Activated naive CD4-positive, alpha-beta T cell (primary cell): ENCODE results near the gene ALG14.

Experiments
- DNase-seq, 4 experiments: peaks; one replicate each; lab custom pipeline; 2025; lab: John Stamatoyannopoulos, UW

ALG14 gene

GRCh38 chr1:94980582-94981574 lies 91.9 kb downstream of the ALG14 start:
- no peak for DNase-seq

- no peak for DNase-seq
Measured at GRCh38 chr1:94979656-94980581, 92.8 kb downstream of the ALG14 start.

DNA sequence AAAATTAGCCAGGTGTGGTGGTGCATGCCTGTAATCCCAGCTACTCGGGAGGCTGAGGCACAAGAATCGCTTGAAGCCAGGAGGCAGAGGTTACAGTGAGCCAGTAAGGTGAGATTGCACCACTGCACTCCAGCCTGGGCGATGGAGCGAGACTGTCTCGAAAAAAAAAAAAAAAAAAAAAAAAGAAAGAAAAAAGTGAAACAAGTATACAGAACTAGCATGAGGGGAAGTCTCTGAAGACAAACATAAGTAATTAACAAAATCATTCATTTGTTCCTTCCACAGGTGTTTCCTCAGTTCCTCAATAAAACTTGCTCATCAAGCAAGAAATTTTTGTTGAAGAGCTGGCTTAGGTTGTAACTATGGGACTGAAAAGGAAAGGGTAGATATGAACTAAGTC lies 93.6 kb downstream of the ALG14 start:
- DNase-seq: no peak

DNA sequence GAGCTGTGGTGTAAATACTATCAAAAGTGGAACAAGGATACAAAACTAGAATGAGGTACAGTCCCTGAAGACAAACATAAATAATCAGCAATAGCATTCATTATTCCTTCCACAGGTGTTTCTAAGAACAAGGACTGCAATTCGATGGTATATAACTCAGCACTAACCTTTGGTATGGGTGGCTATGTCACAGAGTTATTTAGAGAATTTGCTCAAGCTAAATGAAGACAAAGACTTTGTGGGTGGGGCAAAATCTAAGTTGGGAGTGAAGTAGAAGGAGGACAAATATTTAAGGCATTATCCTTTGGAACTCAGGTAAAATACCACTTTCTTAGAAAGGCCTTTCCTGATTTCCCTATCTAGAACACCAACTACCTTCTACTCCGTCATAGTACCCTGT lies 94.3 kb downstream of the ALG14 start:
- DNase-seq: no peak

- DNase-seq: no peak
Measured at GRCh38 chr1:94976971-94977548, 95.7 kb downstream of the ALG14 start.

GRCh38 chr1:94974824-94975223 lies 97.9 kb downstream of the ALG14 start:
- no peak for DNase-seq

DNA sequence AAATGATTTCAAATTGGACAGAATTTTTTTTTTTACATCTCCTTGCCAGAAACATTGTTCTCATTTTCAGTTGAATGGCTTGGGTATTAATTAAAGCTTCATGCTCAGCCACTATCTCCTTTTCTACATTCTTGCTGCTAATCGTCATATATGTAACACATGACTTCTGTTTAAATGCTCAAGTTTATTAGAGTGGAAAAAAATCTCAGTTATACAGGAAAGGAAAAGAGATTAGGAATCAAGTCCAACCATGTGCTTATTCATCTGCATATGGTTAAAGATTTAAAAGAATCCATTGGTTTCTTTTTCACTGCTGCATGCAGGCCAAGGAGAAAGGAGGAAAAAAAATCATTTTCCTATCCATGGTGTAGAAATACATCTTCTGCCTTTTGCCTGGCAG lies 98.5 kb downstream of the ALG14 start:
- DNase-seq: no peak

GRCh38 chr1:94973309-94973922 lies 99.3 kb downstream of the ALG14 start:
- DNase-seq: no peak

GRCh38 chr1:94971491-94971924 lies 101.2 kb downstream of the ALG14 start:
- no peak for DNase-seq

DNA sequence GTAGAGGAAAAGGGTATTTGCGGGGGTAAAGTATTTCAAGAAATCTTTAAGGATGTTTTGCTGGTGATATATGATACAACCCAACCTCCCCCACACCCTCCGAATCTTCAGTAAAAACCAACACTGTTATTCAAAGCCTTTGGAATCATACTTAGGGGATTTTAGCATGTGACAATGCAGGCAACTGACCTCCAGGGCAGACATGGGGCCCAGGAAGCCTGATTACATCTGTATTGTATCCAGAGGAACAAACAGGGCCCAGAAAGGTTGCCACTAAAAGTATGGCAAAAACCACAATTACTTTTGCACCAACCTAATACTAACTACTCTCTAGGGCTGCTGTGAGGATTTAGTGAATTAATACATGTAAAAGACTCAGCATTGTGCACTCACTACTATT lies 102.0 kb downstream of the ALG14 start:
- no peak for DNase-seq

DNA sequence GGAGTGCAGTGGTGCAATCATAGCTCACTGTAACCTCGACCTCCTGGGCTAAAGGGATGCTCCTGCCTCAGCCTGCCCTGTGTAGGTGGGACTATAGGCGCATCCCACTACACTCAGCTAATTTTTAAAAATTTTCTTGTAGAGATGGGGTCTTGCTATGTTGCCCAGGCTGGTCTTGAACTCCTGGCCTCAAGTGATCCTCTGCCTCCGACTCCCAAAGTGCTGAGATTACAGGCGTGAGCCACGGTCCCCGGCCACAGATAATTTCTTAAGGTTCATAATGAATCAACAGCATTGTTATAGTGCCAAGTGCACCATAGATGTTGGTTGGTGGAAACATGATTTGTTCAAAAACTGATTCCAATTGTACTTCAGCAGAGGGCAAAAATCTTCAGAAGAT lies 103.6 kb downstream of the ALG14 start:
- no peak for DNase-seq

- no peak for DNase-seq
Measured at GRCh38 chr1:94966033-94966432, 106.7 kb downstream of the ALG14 start.

GRCh38 chr1:94963864-94964263 lies 108.9 kb downstream of the ALG14 start:
- no peak for DNase-seq

DNA sequence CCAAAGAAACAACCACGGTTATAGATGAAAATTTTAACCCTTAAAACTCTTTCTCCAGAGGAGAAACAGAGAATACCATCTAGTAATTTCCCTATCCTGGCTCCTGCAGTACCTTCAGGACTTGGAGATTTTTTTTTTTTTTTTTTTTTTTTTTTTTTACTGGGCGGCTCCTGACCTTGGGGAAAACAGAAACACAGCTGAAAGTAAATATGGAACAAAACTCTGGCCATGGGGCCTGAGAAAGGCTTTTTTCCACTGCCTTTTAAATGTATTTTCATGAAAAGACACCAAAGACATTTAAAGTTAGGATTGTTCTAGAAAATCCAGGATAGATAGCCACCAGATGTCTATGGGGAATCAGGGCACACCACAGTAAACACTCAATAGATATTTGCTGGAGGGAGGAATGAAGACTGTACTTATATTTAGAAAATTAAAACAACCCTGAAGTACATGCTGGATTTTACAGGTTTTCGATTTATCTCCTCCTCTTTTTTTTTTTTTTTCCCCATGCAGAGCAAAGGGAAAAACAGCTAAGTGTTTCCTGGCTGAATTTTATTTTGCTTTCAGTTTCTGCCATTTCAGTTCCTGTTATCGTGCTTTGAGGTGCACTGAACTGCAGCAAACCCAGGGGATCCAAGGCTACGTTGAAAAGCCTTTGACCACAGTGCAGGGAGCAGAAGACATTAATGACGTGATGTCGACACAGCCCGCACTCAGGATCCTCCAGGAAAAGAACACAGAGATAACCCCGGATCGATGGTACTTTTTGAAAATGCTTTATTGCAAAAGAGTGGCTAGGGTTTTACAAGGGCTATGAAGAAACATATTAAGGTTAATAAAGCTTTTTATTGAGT lies 110.1 kb downstream of the ALG14 start:
- no peak for DNase-seq

DNA sequence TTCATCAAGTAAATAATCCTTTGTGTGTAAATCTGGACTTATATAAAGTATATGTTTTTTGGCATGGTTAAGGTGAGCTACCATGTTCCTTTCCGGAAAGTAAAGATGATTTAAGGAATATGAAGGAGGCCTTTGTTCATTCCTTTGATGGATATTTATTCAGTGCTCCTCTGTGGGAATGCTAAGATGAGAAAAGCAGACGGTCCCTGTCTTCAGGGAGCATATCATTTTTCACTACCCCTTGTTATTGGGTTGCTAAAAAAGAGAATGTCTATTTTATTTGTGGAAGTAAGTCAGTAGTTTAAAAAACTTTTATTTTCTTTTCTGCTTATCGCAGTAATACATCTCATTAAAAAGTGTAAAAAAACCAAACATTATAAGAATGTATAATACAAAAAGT lies 110.8 kb downstream of the ALG14 start:
- DNase-seq: no peak

DNA sequence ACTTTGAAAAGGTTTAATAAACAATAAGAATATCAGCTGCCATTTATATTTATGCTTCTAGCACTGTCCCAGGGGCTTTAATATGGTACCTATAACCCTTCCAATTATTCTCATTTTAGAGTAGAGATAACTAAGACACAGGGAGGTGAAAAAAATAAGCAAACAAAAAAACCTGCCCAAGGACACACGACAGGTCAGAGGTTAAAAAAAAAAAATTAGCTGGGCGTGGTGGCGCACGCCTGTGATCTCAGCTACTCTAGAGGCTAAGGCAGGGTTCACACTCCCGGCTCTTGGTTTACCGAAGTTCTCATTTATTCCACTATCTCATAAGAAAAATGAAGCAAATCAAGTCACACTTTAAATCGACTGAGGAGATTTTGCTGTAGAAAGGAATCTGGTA lies 111.2 kb downstream of the ALG14 start:
- DNase-seq: no peak

GRCh38 chr1:94958081-94958480 lies 114.7 kb downstream of the ALG14 start:
- DNase-seq: no peak

GRCh38 chr1:94955767-94956632 lies 116.8 kb downstream of the ALG14 start:
- no peak for DNase-seq

DNA sequence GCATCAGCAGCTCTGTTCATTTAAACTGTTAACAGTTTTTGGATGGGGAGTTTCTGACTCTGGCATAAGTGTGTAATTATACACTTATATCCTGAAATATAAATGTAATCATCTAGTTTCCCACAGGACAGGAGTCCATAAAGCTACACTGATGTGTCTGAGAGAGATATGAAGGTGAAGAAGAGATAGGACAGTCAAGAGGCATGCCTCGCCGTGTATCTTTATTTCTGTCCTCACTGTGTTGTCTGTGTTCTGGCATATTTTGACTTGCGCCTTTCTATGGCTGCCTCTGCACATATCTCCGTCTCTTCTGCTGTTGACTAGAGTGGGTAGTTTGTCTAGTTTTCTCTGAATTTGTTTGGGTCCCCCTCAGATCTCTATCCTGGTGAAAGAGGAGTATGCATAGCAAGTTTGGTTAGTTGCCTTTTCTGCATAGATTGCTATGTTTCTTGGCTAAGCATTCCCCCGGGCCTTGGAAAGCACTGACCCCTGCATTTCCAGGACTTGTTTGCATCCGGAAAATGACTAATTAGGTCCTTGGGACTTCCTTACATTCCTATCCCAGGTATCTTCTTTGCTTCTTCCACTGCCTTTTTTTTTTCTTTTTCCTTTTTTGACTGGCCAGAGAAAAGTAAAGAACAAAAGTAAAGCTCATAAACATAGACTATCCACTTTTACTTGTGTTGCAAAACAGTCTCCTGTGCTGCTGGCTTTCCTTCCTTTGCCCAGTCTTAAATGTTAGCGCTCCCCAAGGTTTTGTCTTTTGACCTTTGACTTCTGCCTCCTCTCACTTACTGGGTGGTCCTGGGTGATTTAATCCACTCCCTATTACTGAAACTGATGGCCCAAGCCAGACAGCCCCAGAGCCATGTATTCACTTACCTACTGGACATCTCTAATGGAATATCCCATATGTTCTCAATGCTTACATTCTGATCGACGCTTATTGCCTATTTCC lies 118.2 kb downstream of the ALG14 start:
- DNase-seq: no peak
